MM.1S (cell line): ENCODE measurements around the gene FAM81B.

Source experiments
- EZH2 ChIP-seq: fragments of 300-600 bp; sonication (generic); optimal IDR thresholded peaks from 2 replicates; pipeline ENCODE3; 2017; ENCODE audit warnings: low read depth, mild to moderate bottlenecking, antibody characterized with exemption, low read length, mixed read lengths
- TF ChIP-seq, protein P1 (sequence below): fragments of 300-600 bp; sonication (generic); IDR thresholded peaks from 2 replicates; pipeline ENCODE4 v1.5.1; 2016; ENCODE audit warnings: antibody characterized with exemption, low read length, mixed read lengths

- TF ChIP-seq, protein P1, sequence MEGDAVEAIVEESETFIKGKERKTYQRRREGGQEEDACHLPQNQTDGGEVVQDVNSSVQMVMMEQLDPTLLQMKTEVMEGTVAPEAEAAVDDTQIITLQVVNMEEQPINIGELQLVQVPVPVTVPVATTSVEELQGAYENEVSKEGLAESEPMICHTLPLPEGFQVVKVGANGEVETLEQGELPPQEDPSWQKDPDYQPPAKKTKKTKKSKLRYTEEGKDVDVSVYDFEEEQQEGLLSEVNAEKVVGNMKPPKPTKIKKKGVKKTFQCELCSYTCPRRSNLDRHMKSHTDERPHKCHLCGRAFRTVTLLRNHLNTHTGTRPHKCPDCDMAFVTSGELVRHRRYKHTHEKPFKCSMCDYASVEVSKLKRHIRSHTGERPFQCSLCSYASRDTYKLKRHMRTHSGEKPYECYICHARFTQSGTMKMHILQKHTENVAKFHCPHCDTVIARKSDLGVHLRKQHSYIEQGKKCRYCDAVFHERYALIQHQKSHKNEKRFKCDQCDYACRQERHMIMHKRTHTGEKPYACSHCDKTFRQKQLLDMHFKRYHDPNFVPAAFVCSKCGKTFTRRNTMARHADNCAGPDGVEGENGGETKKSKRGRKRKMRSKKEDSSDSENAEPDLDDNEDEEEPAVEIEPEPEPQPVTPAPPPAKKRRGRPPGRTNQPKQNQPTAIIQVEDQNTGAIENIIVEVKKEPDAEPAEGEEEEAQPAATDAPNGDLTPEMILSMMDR: no peak
- no peak for TF ChIP-seq EZH2
Observed at GRCh38 chr5:95350631-95351030, 40.5 kb upstream of the FAM81B start.
